ENCODE data around the gene CHMP1A.

The CHMP1A gene

GRCh38 chr16:89602273-89602951, 55.1 kb downstream of the CHMP1A start:
- DNase-seq = peak; percentile 26

GRCh38 chr16:89601906-89602272, 55.6 kb downstream of the CHMP1A start:
- no peak for DNase-seq

DNA sequence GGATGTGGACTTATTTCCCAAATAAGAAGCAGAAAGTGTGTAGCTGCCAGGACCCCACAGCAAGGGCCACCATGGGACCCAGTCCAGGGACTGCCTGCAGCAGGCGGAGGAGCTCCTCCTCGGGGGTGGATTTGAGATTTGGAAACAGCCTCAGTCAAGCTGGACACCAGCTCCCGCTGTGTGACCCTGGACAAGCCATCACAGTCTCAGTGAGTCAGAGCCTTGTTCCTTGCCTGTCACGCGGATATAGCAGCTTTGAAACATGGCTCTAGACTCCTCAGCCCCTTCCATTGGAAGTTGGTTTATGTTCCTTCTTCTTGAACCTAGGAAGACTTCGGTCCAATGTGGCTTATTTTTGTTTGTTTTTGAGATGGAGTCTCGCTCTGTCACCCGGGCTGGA, 56.6 kb downstream of the CHMP1A start:
- DNase-seq = no peak

DNA sequence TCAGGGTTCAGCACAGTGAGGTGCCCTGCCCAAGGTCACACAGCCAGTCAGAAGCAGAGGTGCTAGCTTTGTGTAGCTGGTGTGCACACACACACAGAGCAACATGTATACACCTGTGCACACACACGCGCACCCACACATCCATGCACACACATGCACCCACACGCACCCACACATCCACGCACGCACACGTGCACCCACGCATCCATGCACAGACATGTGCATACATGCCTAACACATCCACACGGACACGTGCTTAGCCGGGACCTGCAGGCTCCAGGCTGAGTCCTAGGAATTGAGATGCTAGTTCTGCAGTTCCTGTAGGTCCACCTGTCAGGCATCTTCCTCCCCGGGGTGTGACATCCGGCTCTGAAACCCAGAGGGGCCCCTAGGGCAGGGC, 57.1 kb downstream of the CHMP1A start:
- no peak for DNase-seq

DNA sequence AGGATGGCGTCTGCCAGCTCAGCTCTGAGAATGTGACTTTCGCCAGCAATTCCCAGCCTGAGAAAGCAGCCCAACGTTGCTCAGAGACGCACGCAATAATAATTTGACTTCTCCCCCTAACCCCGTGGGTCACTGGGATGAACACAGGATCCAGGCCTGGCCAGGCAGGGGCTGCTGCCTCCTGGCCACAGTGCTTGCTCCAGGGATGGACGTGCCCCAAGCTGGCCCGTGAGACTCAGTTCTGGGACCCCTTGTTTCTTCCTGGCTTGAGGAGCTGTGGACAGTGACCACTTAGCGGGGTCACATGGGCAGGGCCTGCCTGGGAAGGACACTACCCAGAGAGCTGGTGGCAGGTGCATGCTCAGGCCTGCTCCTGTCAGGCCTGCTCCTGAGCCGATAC, 57.6 kb downstream of the CHMP1A start:
- no peak for DNase-seq

GRCh38 chr16:89599451-89599858, 58.1 kb downstream of the CHMP1A start:
- DNase-seq = peak; percentile 18

DNA sequence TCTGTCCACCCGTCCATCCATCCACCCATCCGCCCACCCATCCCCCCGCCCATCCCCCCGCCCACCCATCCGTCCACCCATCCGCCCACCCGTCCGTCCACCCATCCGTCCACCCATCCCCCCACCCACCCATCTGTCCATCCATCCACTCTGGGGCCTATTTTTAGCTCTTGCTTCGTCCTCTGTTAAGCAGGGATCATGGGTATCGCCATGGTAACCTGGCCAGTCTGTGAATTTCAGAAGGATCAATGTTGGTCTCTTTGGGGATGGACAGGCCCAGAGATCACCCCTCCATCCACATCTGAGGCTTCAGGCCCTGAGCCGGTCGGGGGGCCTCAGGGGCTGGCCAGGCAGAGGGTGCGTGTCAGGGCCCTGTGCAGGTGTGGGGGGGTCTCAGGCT, 59.3 kb downstream of the CHMP1A start:
- no peak for DNase-seq

DNA sequence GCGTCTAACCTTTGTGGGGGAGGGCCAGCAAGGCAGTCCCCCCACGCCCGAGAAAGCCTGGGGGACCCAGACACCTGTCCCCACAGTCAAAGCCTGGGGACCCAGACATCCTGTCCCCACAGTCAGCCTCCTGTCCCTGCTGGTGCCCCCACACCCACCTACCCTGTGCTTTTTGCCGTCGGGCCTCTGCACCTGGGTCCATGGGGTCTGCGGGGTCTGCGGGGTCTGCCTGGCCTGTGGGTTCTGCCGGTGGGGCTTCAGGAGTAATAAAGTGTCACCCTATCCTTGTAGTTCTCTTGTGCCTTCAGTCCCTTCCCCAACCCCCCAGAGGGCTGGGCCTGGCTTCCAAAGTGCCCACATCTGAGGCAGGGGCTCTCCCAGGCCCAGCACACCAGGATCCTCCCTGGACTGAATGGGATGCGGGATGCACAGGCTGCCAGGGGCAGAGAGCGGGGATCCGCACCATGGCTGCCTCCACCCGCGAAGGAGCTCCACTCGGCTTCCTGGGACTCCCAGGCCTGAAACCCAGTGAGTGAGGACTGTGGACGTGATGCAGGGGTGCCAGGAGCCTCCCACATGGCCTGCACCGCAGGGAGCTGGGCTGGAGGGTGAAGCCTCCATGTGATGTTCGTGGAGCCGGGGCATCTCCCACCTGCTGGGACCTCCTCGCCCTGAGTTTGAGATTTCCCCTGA, 60.4 kb downstream of the CHMP1A start:
- DNase-seq = no peak

DNA sequence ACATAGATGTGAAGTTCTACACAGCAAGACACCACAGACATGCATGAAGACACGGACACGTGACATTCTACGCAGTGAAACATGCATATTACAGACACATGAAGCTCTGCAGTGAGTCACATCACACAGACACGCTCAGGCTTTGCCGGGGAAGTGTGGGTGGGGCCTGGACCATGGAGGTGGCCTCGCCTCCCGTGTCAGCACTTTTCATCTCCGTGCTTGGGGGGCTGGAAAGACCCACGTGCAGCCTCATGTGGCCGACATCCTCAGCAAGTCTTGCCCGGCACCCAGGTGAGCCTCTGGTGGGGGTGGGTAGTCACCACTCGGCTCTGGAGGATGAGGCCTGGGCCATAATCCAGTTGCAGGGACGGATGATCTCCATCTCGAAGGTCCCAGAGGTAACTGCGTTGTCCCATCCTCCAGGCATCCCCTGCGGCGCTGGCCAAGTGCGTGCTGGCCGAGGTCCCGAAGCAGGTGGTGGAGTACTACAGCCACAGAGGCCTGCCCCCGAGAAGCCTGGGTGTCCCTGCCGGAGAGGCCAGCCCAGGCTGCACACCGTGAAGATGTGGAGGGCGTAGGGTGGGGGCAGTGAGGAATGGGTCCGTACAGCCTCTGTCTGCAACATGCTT, 61.3 kb downstream of the CHMP1A start:
- no peak for DNase-seq

DNA sequence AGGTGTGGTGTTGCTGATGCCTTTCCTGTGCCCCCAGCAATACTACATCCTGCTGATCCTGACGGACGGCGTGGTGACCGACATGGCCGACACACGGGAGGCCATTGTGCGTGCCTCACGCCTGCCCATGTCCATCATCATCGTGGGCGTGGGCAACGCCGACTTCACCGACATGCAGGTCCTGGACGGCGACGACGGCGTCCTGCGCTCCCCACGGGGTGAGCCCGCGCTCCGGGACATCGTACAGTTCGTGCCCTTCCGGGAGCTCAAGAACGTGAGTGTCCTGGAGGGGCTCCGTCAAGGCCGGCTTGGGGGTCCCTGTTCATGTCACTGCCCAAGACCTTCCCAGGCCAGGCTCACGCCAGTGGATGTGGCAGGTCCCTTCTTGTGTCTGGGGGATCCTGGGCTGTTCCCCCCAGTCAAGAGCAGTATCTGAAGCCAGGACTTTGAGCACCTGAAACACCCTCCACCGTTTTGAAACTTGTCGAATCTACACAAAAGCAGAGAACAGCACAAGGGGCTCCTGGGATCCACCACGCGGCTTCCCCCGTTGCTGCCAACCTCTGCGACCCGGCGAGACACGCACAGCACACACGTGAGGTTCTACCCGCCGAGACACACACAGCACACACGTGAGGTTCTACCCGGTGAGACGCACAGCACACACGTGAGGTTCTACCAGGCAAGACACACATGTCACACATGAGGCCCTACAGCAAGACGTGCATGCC, 62.0 kb downstream of the CHMP1A start:
- DNase-seq = no peak
